K562 (cell line): ENCODE results near the gene ANKRD23. TPM values are rescaled to one million over a fixed set of nuclear protein-coding genes. Genes with fewer than 3 reads are reported as not detected.
A peak's percentile ranks its signal among the peaks of the same experiment; 100 is the strongest.

Experiments used
- ATAC-seq: fragments of 200-7000 bp; cut with Tn5 transposase; 3 replicates; pipeline ENCODE4 v1.9.1; 2020; ENCODE audit warnings: moderate library complexity
- BruUV-seq: library from RNA; stranded (reverse); fragments of 400-500 nt; replicated peaks from 2 replicates; lab custom pipeline; 2021; lab: Mats Ljungman, UMichigan
- CTCF ChIA-PET: fragments of 300-600 bp; formaldehyde crosslinking; extraction: SDS; loops from one replicate; lab custom pipeline; 2021; ENCODE audit warnings: low intra/inter-chr PET ratio; lab: Yijun Ruan, JAX
- POLR2A ChIA-PET: fragments of 300-600, 350-650 bp; sonication (Branson Sonifier 250); formaldehyde crosslinking; extraction: SDS; loops from one replicate; lab custom pipeline; 2021; ENCODE audit warnings: antibody characterized with exemption, inconsistent platforms; lab: Yijun Ruan, JAX
- DNase-seq, 4 experiments: peaks; one replicate each; pipeline versions ENCODE4 v3.0.0 to v3.0.0-alpha.2; 2011 to 2018; ENCODE audit warnings: low spot score in 3 of 4, mixed read lengths in 3 of 4; ENCODE audit errors: extremely low read depth in 1 of 4
- FAIRE-seq: peaks from 2 replicates; lab custom pipeline; 2011; peaks lifted over from hg19 to GRCh38; lab: Jason Lieb, UNC
- H2AFZ ChIP-seq: 2 replicates; pipeline ENCODE4 v1.6.0; 2011; ENCODE audit warnings: low read depth, low read length, control low read depth, inconsistent platforms
- H3K27ac ChIP-seq: fragments of 200-600 bp; 3 replicates; pipeline ENCODE4 v1.8.0; 2011; ENCODE audit warnings: low read depth, mild to moderate bottlenecking, control low read depth, inconsistent platforms, low read length, moderate library complexity, mixed read lengths; ENCODE audit errors: extremely low read depth
- H3K27me3 ChIP-seq, 2 experiments: fragments of 300-600 bp in 1 of 2; 2 replicates in 1 of 2; 3 replicates in 1 of 2; pipeline versions ENCODE4 v1.6.0 to v1.8.0; 2011; ENCODE audit warnings: inconsistent platforms in 2 of 2, low read length in 2 of 2, mild to moderate bottlenecking in 1 of 2, mixed read lengths in 1 of 2, moderate library complexity in 1 of 2; ENCODE audit not compliant: control insufficient read depth in 2 of 2, insufficient read depth in 2 of 2
- H3K36me3 ChIP-seq: fragments of 300-600 bp; 3 replicates; pipeline ENCODE4 v1.8.0; 2011; ENCODE audit warnings: mild to moderate bottlenecking, low read length, inconsistent platforms; ENCODE audit not compliant: control insufficient read depth, insufficient read depth
- H3K4me1 ChIP-seq, 2 experiments: fragments of 200-600 bp in 1 of 2; replicated peaks in 1 of 2; 2 replicates in 1 of 2; 3 replicates in 1 of 2; pipeline versions ENCODE4 v1.5.1 to v1.8.0; 2011; ENCODE audit warnings: inconsistent platforms in 2 of 2, low read length in 2 of 2, mild to moderate bottlenecking in 1 of 2, mixed read lengths in 1 of 2, moderate library complexity in 1 of 2; ENCODE audit not compliant: control insufficient read depth in 2 of 2, insufficient read depth in 2 of 2
- H3K4me2 ChIP-seq: 2 replicates; pipeline ENCODE4 v1.6.1; 2011; ENCODE audit warnings: low read length, control low read depth, inconsistent platforms, mixed read lengths; ENCODE audit not compliant: insufficient read depth
- H3K4me3 ChIP-seq: fragments of 200-600 bp; sonication (generic), shearing (Covaris generic); 2 replicates; pipeline ENCODE4 v1.5.1; 2016; ENCODE audit warnings: control low read depth, inconsistent platforms
- H3K79me2 ChIP-seq: fragments of 200-600 bp; 3 replicates; pipeline ENCODE4 v1.8.0; 2011; ENCODE audit warnings: low read length, inconsistent platforms; ENCODE audit not compliant: control insufficient read depth, insufficient read depth
- H3K9ac ChIP-seq, 2 experiments: 2 replicates each; pipeline versions ENCODE4 v1.6.0 to v1.6.1; 2011; ENCODE audit warnings: low read depth in 2 of 2, low read length in 2 of 2, control low read depth in 1 of 2, inconsistent platforms in 1 of 2, mild to moderate bottlenecking in 1 of 2, mixed read lengths in 1 of 2; ENCODE audit not compliant: insufficient read depth in 1 of 2
- H3K9me1 ChIP-seq: one replicate; pipeline ENCODE4 v1.6.0; 2011; ENCODE audit warnings: inconsistent platforms, mild to moderate bottlenecking, low read length, moderate library complexity; ENCODE audit not compliant: control insufficient read depth, insufficient read depth
- H3K9me3 ChIP-seq: replicated peaks from 2 replicates; pipeline ENCODE4 v1.5.1; 2011; ENCODE audit warnings: low read depth, low read length, inconsistent platforms; ENCODE audit not compliant: control insufficient read depth, insufficient read depth
- H4K20me1 ChIP-seq: replicated peaks from 2 replicates; pipeline ENCODE4 v1.6.1; 2011; ENCODE audit warnings: low read length, inconsistent platforms, mixed read lengths; ENCODE audit not compliant: control insufficient read depth, insufficient read depth
- AFF1 ChIP-seq, 2 experiments: fragments of 450-650 bp; IDR thresholded peaks; 2 replicates each; pipeline ENCODE4 v1.6.1; 2018; ENCODE audit warnings: mild to moderate bottlenecking in 2 of 2, low read depth in 1 of 2; ENCODE audit not compliant: partially characterized antibody in 2 of 2
- KDM1A ChIP-seq, 2 experiments: fragments of 450-650 bp; IDR thresholded peaks; 2 replicates each; pipeline ENCODE4 v1.6.1; 2016; ENCODE audit warnings: mild to moderate bottlenecking in 2 of 2
- POLR2B ChIP-seq: fragments of 450-650 bp; IDR thresholded peaks from 2 replicates; pipeline ENCODE4 v1.6.1; 2018; ENCODE audit warnings: low read depth; ENCODE audit not compliant: partially characterized antibody
- ZBTB8A ChIP-seq: fragments of 450-650 bp; IDR thresholded peaks from 2 replicates; pipeline ENCODE4 v1.6.1; 2018; ENCODE audit warnings: mild to moderate bottlenecking, moderate library complexity; ENCODE audit not compliant: partially characterized antibody
- WGBS: fragments of 100-300 bp; shearing (Covaris generic); methylation state at CpG from one replicate; pipeline ENCODE4 v1.1.6; 2016; ENCODE audit warnings: low coverage, mixed read lengths; ENCODE audit not compliant: insufficient coverage; ENCODE audit errors: missing lambda C conversion rate; 5-methylcytosine and 5-hydroxymethylcytosine counted together
- in situ Hi-C: fragments of 300-500 bp; cut with MboI; formaldehyde crosslinking; loops from 4 replicates; pipeline ENCODE4 v1.15.0; 2018; ENCODE audit warnings: inconsistent platforms, mixed read lengths
- intact Hi-C: fragments of 100-400 bp; cut with micrococcal nuclease; formaldehyde crosslinking; loops from 2 replicates; pipeline ENCODE4 v1.14.2; 2022
- polyA plus RNA-seq, 8 experiments: library from polyadenylated mRNA; depleted of rRNA in 4 of 8; stranded (reverse) in 5 of 8; unstranded in 3 of 8; fragments of >200 nt; fragmentation: Nextera tagmentation in 2 of 8; fragmentation: Illumina TruSeq in 1 of 8; extraction: Ambion mirVana in 2 of 8; extraction: Trizol in 1 of 8; gene quantifications; 2 replicates each; pipeline versions ENCODE4 v1.2.1 to v1.2.3, GENCODE V29; 2011 to 2014; ENCODE audit warnings: inconsistent platforms in 1 of 8, missing spikeins in 1 of 8
- total RNA-seq, 7 experiments: library from RNA; depleted of rRNA in 6 of 7; stranded (reverse); fragments of >200 nt in 6 of 7; fragmentation: Illumina TruSeq in 2 of 7; extraction: Trizol in 2 of 7; gene quantifications; 2 replicates each; pipeline versions ENCODE4 v1.2.1 to v1.2.3, GENCODE V29; 2011 to 2021; ENCODE audit warnings: low replicate concordance in 1 of 7

The ANKRD23 gene
- total and polyA plus RNA-seq, 9 of the 15 experiments (the other 6 are each of a cell fraction or from before 2014, with no cell fraction given) = 0.32 to 4.8 (median 2.8) TPM

GRCh38 chr2:96835830-96836229 lies 8.0 kb downstream of the ANKRD23 start:
- H3K4me3 ChIP-seq = no peak overlapping the region
- H3K79me2 ChIP-seq = no peaks in the 10 kb centered on the region
- H3K4me1 ChIP-seq = peaks cover 8 to 27% of the 10 kb centered on the region in 2 experiments; a peak in 4 of 5 replicates
- DNase-seq (no peak), FAIRE-seq (peak; percentile 29), ATAC-seq (no peak)
- H3K36me3 ChIP-seq = peaks cover 76% of the 10 kb centered on the region; the same call in 2 of the 3 replicates
- H3K27ac ChIP-seq = no peak overlapping the region
- H3K9me3 ChIP-seq = no peaks in the 10 kb centered on the region
- no peak overlapping the region for H2AFZ ChIP-seq
- intact Hi-C loops = no loop called here
- H3K27me3 ChIP-seq = no peaks in the 10 kb centered on the region
- ChIA-PET POLR2A (interaction anchor here (1.2 kb wide), 1 partner anchor 9 kb away, joined by 3 read pairs; no protein-coding TSS in a partner anchor), CTCF (no interaction called here)
- peaks cover 3% of the 10 kb centered on the region for H3K9me1 ChIP-seq
- H3K4me2 ChIP-seq = no peak overlapping the region
- in situ Hi-C loops = no loop called here
- no TSS peak for BruUV-seq
- TF ChIP-seq KDM1A (IDR thresholded peaks at IDR 0.05) = peak in 1 of 2 experiments; percentile 53; a peak in 1 of 4 replicates
- no peak for TF ChIP-seq ZBTB8A
- TF ChIP-seq POLR2B = peak; percentile 17
- TF ChIP-seq AFF1 (IDR thresholded peaks at IDR 0.05; ENCODE audit: low read depth in 1 of 2, partially characterized antibody in 2 of 2) = peak in 1 of 2 experiments; percentile 41
- TF ChIP-seq, all 486 proteins: peak for 3
- H3K9ac ChIP-seq = no peak overlapping the region
- 91% methylated on average over 4 of the region's 4 CpGs for WGBS
- H4K20me1 ChIP-seq = no peaks in the 10 kb centered on the region
